HEK293T (cell line): ENCODE results near the gene APLN.

ENCODE experiments used
- SP1 ChIP-seq: fragments of 450-650 bp; IDR thresholded peaks from 2 replicates; pipeline ENCODE4 v1.6.1; 2017
- TARDBP ChIP-seq: fragments of 450-650 bp; IDR thresholded peaks from 2 replicates; pipeline ENCODE4 v1.6.1; 2016

DNA sequence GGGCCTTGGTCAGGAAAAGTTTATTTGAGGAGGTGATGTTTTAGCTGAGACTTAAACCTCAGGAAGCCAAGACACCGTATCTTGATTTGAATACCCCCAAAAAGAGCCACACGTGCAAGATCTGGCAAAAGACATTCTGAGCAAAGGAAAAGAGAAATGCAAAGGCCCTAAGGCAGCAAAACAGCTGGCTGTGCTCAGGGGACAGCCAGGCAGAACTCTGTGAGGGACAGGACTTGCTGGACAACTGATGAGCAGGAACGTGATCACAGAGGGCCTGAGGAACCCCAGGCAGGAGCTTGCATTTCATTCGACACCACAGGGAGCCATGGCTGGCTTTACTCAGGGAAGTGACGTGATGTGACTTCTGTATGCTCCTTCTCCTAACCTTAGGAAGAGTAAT is 58.7 kb downstream of the APLN start:
- TF ChIP-seq SP1 = no peak
- no peak for TF ChIP-seq TARDBP
